GM12872 (cell line): ENCODE measurements around the gene IGF2BP3.

Source experiments
- CTCF ChIP-seq: IDR thresholded peaks from 3 replicates; pipeline ENCODE4 v1.5.1; 2011; ENCODE audit warnings: low read depth, mild to moderate bottlenecking, low read length, moderate library complexity; ENCODE audit not compliant: insufficient read depth

Gene IGF2BP3

GRCh38 chr7:23482686-23483085 lies 12.4 kb upstream of the IGF2BP3 start:
- no peak for TF ChIP-seq CTCF

GRCh38 chr7:23477962-23478866 lies 7.9 kb upstream of the IGF2BP3 start:
- TF ChIP-seq CTCF, result no peak

GRCh38 chr7:23477157-23477499 lies 6.8 kb upstream of the IGF2BP3 start:
- no peak for TF ChIP-seq CTCF

GRCh38 chr7:23476286-23477156 lies 6.2 kb upstream of the IGF2BP3 start:
- no peak for TF ChIP-seq CTCF

GRCh38 chr7:23475576-23475839 lies 5.2 kb upstream of the IGF2BP3 start:
- no peak for TF ChIP-seq CTCF

GRCh38 chr7:23474829-23475575 lies 4.7 kb upstream of the IGF2BP3 start:
- no peak for TF ChIP-seq CTCF
